Endodermal cell (in vitro differentiated cells): ENCODE data around the gene TPM4. TPM values are rescaled to one million over a fixed set of nuclear protein-coding genes. Genes with fewer than 3 reads are reported as not detected.

ENCODE experiments used
- DNase-seq: peaks from one replicate; pipeline ENCODE4 v3.0.0-alpha.2; 2017
- H3K27ac ChIP-seq: 2 replicates; pipeline ENCODE4 v1.5.1; 2013; ENCODE audit warnings: mild to moderate bottlenecking, low read depth, low read length, moderate library complexity
- H3K27me3 ChIP-seq: 2 replicates; pipeline ENCODE4 v1.6.1; 2013; ENCODE audit warnings: mild to moderate bottlenecking, low read length, moderate library complexity; ENCODE audit not compliant: insufficient read depth, control insufficient read depth, poor library complexity, severe bottlenecking
- H3K36me3 ChIP-seq: 2 replicates; pipeline ENCODE4 v1.7.0; 2013; ENCODE audit warnings: mild to moderate bottlenecking, low read length, moderate library complexity; ENCODE audit not compliant: control insufficient read depth, insufficient read depth
- H3K4me1 ChIP-seq: one replicate; pipeline ENCODE4 v1.7.0; 2013; ENCODE audit warnings: low read length; ENCODE audit not compliant: control insufficient read depth, insufficient read depth
- H3K4me3 ChIP-seq: 2 replicates; pipeline ENCODE4 v1.5.1; 2013; ENCODE audit warnings: mild to moderate bottlenecking, low read length, moderate library complexity
- H3K9ac ChIP-seq: 2 replicates; pipeline ENCODE4 v1.6.1; 2013; ENCODE audit warnings: mild to moderate bottlenecking, low read length, moderate library complexity; ENCODE audit not compliant: poor library complexity, severe bottlenecking; ENCODE audit errors: extremely low read depth
- H3K9me3 ChIP-seq: 2 replicates; pipeline ENCODE4 v1.6.1; 2013; ENCODE audit warnings: mild to moderate bottlenecking, low read length, moderate library complexity; ENCODE audit not compliant: control insufficient read depth
- H3K27ac Mint-ChIP-seq: 2 replicates; pipeline ENCODE4 v1.8.0; 2020; ENCODE audit warnings: mixed read lengths
- H3K27me3 Mint-ChIP-seq: 2 replicates; pipeline ENCODE4 v1.8.0; 2021; ENCODE audit warnings: mild to moderate bottlenecking, mixed read lengths; ENCODE audit not compliant: insufficient read depth
- H3K36me3 Mint-ChIP-seq: 2 replicates; pipeline ENCODE4 v1.8.0; 2020; ENCODE audit warnings: low read depth, mixed read lengths
- H3K4me1 Mint-ChIP-seq: 2 replicates; pipeline ENCODE4 v1.8.0; 2020; ENCODE audit warnings: mixed read lengths
- H3K4me3 Mint-ChIP-seq: 2 replicates; pipeline ENCODE4 v1.8.0; 2020; ENCODE audit warnings: mild to moderate bottlenecking, moderate library complexity, mixed read lengths
- H3K9me3 Mint-ChIP-seq: 2 replicates; pipeline ENCODE4 v1.8.0; 2020; ENCODE audit warnings: mild to moderate bottlenecking, mixed read lengths
- CTCF ChIP-seq: fragments of 200-600 bp; sonication (generic); conservative IDR thresholded peaks from 2 replicates; pipeline ENCODE4 v1.5.0; 2021; ENCODE audit warnings: antibody characterized with exemption, mild to moderate bottlenecking
- WGBS, 2 experiments: methylation state at CpG; one replicate each; pipeline versions ENCODE4 v1.1.5 to v1.1.7; 2013; ENCODE audit warnings: missing lambda C conversion rate in 2 of 2, mixed read lengths in 1 of 2; ENCODE audit not compliant: insufficient coverage in 1 of 2, insufficient read length in 1 of 2; 5-methylcytosine and 5-hydroxymethylcytosine counted together
- total RNA-seq, 2 donors: library from RNA; stranded (reverse); fragmentation: NEBNext Ultra II Directional in 1 of 2; extraction: Animal tissue kit (Norgen Biotek cat#: 25700) in 1 of 2; gene quantifications; 2 replicates in 1 of 2; 3 replicates in 1 of 2; pipeline ENCODE4 v1.2.1, GENCODE V29; 2021

Gene TPM4
- total RNA-seq, 2 donors from 2014 or later = 387 to 437 TPM

- no peak for DNase-seq
- Histone ChIP-seq H3K4me3 (no peak overlapping the region), H3K36me3 (no peaks in the 10 kb centered on the region), H3K27ac (no peak overlapping the region), H3K27me3 (peaks cover 6% of the 10 kb centered on the region), H3K9me3 (no peaks in the 10 kb centered on the region), H3K4me1 (no peaks in the 10 kb centered on the region), H3K9ac (no peak overlapping the region)
- no peak for TF ChIP-seq CTCF
- peaks cover 30% of the 10 kb centered on the region for H3K9me3 Mint-ChIP-seq
- no peak overlapping the region for H3K27ac Mint-ChIP-seq
- no peak overlapping the region for H3K4me3 Mint-ChIP-seq
- no peaks in the 10 kb centered on the region for H3K4me1 Mint-ChIP-seq
- peaks cover 15% of the 10 kb centered on the region for H3K27me3 Mint-ChIP-seq
- WGBS, 2 experiments = 86 to 93% methylated on average over 9 to 18 of the region's 18 CpGs
- no peaks in the 10 kb centered on the region for H3K36me3 Mint-ChIP-seq
Observed at GRCh38 chr19:16039081-16039480, 37.2 kb upstream of the TPM4 start.

GRCh38 chr19:16039545-16039944 is 36.8 kb upstream of the TPM4 start:
- Histone ChIP-seq H3K9ac (no peak overlapping the region), H3K36me3 (no peaks in the 10 kb centered on the region), H3K27me3 (peaks cover 6% of the 10 kb centered on the region), H3K4me1 (no peaks in the 10 kb centered on the region), H3K4me3 (no peak overlapping the region), H3K27ac (no peak overlapping the region), H3K9me3 (no peaks in the 10 kb centered on the region)
- no peak for DNase-seq
- no peak for TF ChIP-seq CTCF
- Mint-ChIP-seq H3K4me3 (no peak overlapping the region), H3K27me3 (peaks cover 15% of the 10 kb centered on the region), H3K27ac (no peak overlapping the region), H3K4me1 (no peaks in the 10 kb centered on the region), H3K36me3 (no peaks in the 10 kb centered on the region), H3K9me3 (peaks cover 25% of the 10 kb centered on the region)
- WGBS, 2 experiments = 85 to 89% methylated on average over 5 of the region's 5 CpGs

- Histone ChIP-seq H3K4me3 (no peak overlapping the region), H3K27ac (no peak overlapping the region), H3K9ac (no peak overlapping the region), H3K27me3 (peaks cover 6% of the 10 kb centered on the region), H3K36me3 (no peaks in the 10 kb centered on the region), H3K9me3 (no peaks in the 10 kb centered on the region), H3K4me1 (no peaks in the 10 kb centered on the region)
- DNase-seq = no peak
- Mint-ChIP-seq H3K36me3 (no peaks in the 10 kb centered on the region), H3K4me1 (no peaks in the 10 kb centered on the region), H3K4me3 (no peak overlapping the region), H3K27ac (no peak overlapping the region), H3K9me3 (peaks cover 16% of the 10 kb centered on the region), H3K27me3 (peaks cover 15% of the 10 kb centered on the region)
- TF ChIP-seq CTCF = no peak
- WGBS, 2 experiments = 81 to 89% methylated on average over 5 to 6 of the region's 6 CpGs
Observed at GRCh38 chr19:16040642-16041041, 35.7 kb upstream of the TPM4 start.
